Measurements from ENCODE around the gene CACNB4. TPM values are rescaled to one million over a fixed set of nuclear protein-coding genes. Genes with fewer than 3 reads are reported as not detected.
"Not testable (repeated sequence)": the region's sequence is repeated elsewhere in the genome, so short reads cannot be mapped to it uniquely, and the experiment has no call there.

Gene CACNB4
- total RNA-seq, 2 donors from 2014 or later = 15.4 to 40.6 TPM

- H3K27ac ChIP-seq = no peak overlapping the region
- H3K9me3 ChIP-seq = no peaks in the 10 kb centered on the region
- no peak for TF ChIP-seq POLR2AphosphoS5 (IDR thresholded peaks at IDR 0.05)
- TF ChIP-seq POLR2A (IDR thresholded peaks at IDR 0.05) = no peak
- no peak for TF ChIP-seq CTCF (IDR thresholded peaks at IDR 0.05)
- H3K36me3 ChIP-seq = no peaks in the 10 kb centered on the region
- H3K4me1 ChIP-seq (replicated peaks) = no peaks in the 10 kb centered on the region
- H3K4me3 ChIP-seq = no peak overlapping the region
- DNase-seq (ENCODE audit: low spot score) = no peak
- H3K27me3 ChIP-seq (replicated peaks; ENCODE audit: insufficient read depth) = no peaks in the 10 kb centered on the region
- 48% methylated on average over 5 of the region's 5 CpGs for WGBS
- intact Hi-C loops (cut with DNase I) = no loop called here
Observed at GRCh38 chr2:152028182-152028862, 70.5 kb downstream of the CACNB4 start.

- Histone ChIP-seq H3K4me1 (replicated peaks) (no peaks in the 10 kb centered on the region), H3K27me3 (replicated peaks; ENCODE audit: insufficient read depth) (no peaks in the 10 kb centered on the region), H3K27ac (no peak overlapping the region), H3K36me3 (no peaks in the 10 kb centered on the region), H3K4me3 (no peak overlapping the region), H3K9me3 (no peaks in the 10 kb centered on the region)
- whole genome bisulfite sequencing = 17% methylated on average over 15 of the region's 15 CpGs
- DNase-seq (ENCODE audit: low spot score) = peak; percentile 76
- TF ChIP-seq CTCF (IDR thresholded peaks at IDR 0.05) (peak in 3 of 4 experiments; percentile 67 to 91 (median 73)), POLR2AphosphoS5 (IDR thresholded peaks at IDR 0.05) (peak; percentile 7), POLR2A (IDR thresholded peaks at IDR 0.05) (no peak)
- intact Hi-C loops (cut with DNase I) = no loop called here
Observed at GRCh38 chr2:152025678-152026287, 73.1 kb downstream of the CACNB4 start.

- no peaks in the 10 kb centered on the region for H3K36me3 ChIP-seq
- H3K4me1 ChIP-seq (replicated peaks) = no peaks in the 10 kb centered on the region
- H3K27ac ChIP-seq = no peak overlapping the region
- no peak for DNase-seq (ENCODE audit: low spot score)
- intact Hi-C loops (cut with DNase I) = no loop called here
- TF ChIP-seq POLR2A (IDR thresholded peaks at IDR 0.05) (no peak), POLR2AphosphoS5 (IDR thresholded peaks at IDR 0.05) (no peak), CTCF (IDR thresholded peaks at IDR 0.05) (no peak)
- no peak overlapping the region for H3K4me3 ChIP-seq
- no peaks in the 10 kb centered on the region for H3K27me3 ChIP-seq (replicated peaks; ENCODE audit: insufficient read depth)
- no peaks in the 10 kb centered on the region for H3K9me3 ChIP-seq
- 90% methylated on average over 2 of the region's 2 CpGs for WGBS
Observed at GRCh38 chr2:152024477-152024876, 74.4 kb downstream of the CACNB4 start.

- H3K27ac ChIP-seq = no peak overlapping the region
- TF ChIP-seq CTCF (IDR thresholded peaks at IDR 0.05) = no peak
- no peak for TF ChIP-seq POLR2AphosphoS5 (IDR thresholded peaks at IDR 0.05)
- no peak for TF ChIP-seq POLR2A (IDR thresholded peaks at IDR 0.05)
- DNase-seq (ENCODE audit: low spot score) = no peak
- whole genome bisulfite sequencing = 82% methylated on average over 3 of the region's 3 CpGs
- no peaks in the 10 kb centered on the region for H3K9me3 ChIP-seq
- H3K36me3 ChIP-seq = no peaks in the 10 kb centered on the region
- no peaks in the 10 kb centered on the region for H3K27me3 ChIP-seq (replicated peaks; ENCODE audit: insufficient read depth)
- H3K4me1 ChIP-seq (replicated peaks) = no peaks in the 10 kb centered on the region
- intact Hi-C loops (cut with DNase I) = no loop called here
- no peak overlapping the region for H3K4me3 ChIP-seq
Observed at GRCh38 chr2:152022090-152022489, 76.8 kb downstream of the CACNB4 start.

- intact Hi-C loops (cut with DNase I); H3K4me1 ChIP-seq (replicated peaks); H3K27ac ChIP-seq; H3K36me3 ChIP-seq; H3K27me3 ChIP-seq (replicated peaks; ENCODE audit: insufficient read depth); DNase-seq (ENCODE audit: low spot score); H3K9me3 ChIP-seq; H3K4me3 ChIP-seq: not testable (repeated sequence)
- 89% methylated on average over 11 of the region's 11 CpGs for WGBS
Observed at GRCh38 chr2:152021001-152021400, 77.8 kb downstream of the CACNB4 start.

All from prostate gland (tissue), 2 donors.